HG02943 (cell line): Measurements from ENCODE around the gene KCNN3.

ENCODE experiments used
- ATAC-seq: cut with Tn5 transposase; IDR thresholded peaks from one replicate; pipeline ENCODE4 v1.9.1; 2021; ENCODE audit warnings: mild to moderate bottlenecking, low read depth, moderate library complexity; ENCODE audit not compliant: unreplicated experiment

The KCNN3 gene

GRCh38 chr1:154863315-154864174 is 6.5 kb downstream of the KCNN3 start:
- no peak for ATAC-seq

GRCh38 chr1:154862907-154863306 is 7.2 kb downstream of the KCNN3 start:
- no peak for ATAC-seq

- no peak for ATAC-seq
These were observed 8.4 kb downstream of the KCNN3 start for GRCh38 chr1:154861607-154862094.

GRCh38 chr1:154860156-154860870 is 9.8 kb downstream of the KCNN3 start:
- ATAC-seq: peak; percentile 69

GRCh38 chr1:154859786-154860155 is 10.3 kb downstream of the KCNN3 start:
- peak; percentile 40 for ATAC-seq

- ATAC-seq: no peak
These were observed 10.8 kb downstream of the KCNN3 start for GRCh38 chr1:154859151-154859785.

GRCh38 chr1:154857441-154858215 is 12.5 kb downstream of the KCNN3 start:
- ATAC-seq: no peak

- no peak for ATAC-seq
These were observed 13.1 kb downstream of the KCNN3 start for GRCh38 chr1:154857022-154857421.

GRCh38 chr1:154856544-154856943 is 13.5 kb downstream of the KCNN3 start:
- ATAC-seq: no peak

GRCh38 chr1:154856049-154856448 is 14.0 kb downstream of the KCNN3 start:
- no peak for ATAC-seq

- ATAC-seq: no peak
These were observed 14.8 kb downstream of the KCNN3 start for GRCh38 chr1:154855186-154855851.

GRCh38 chr1:154852845-154853244 is 17.2 kb downstream of the KCNN3 start:
- ATAC-seq: no peak

- no peak for ATAC-seq
These were observed 18.5 kb downstream of the KCNN3 start for GRCh38 chr1:154851392-154852177.

- ATAC-seq: no peak
These were observed 20.4 kb downstream of the KCNN3 start for GRCh38 chr1:154849645-154850131.

- ATAC-seq: no peak
These were observed 21.1 kb downstream of the KCNN3 start for GRCh38 chr1:154848983-154849382.

GRCh38 chr1:154847891-154848290 is 22.2 kb downstream of the KCNN3 start:
- no peak for ATAC-seq

GRCh38 chr1:154846565-154847442 is 23.3 kb downstream of the KCNN3 start:
- ATAC-seq: no peak

- ATAC-seq: no peak
These were observed 24.2 kb downstream of the KCNN3 start for GRCh38 chr1:154845879-154846278.
